A673 (cell line): ENCODE measurements around the gene RASGRP2. TPM values are rescaled to one million over a fixed set of nuclear protein-coding genes. Genes with fewer than 3 reads are reported as not detected.

Experiments used
- BruUV-seq: library from RNA; stranded (reverse); fragments of 400-500 nt; replicated peaks from 2 replicates; lab custom pipeline; 2021; lab: Mats Ljungman, UMichigan
- CTCF ChIA-PET: fragments of 300-600 bp; sonication (Branson Sonifier 250); formaldehyde crosslinking; loops from one replicate; lab custom pipeline; 2022; ENCODE audit warnings: antibody characterized with exemption; lab: Charles Lee
- POLR2A ChIA-PET: fragments of 300-600 bp; sonication (Branson Sonifier 250); formaldehyde crosslinking; loops from one replicate; lab custom pipeline; 2022; ENCODE audit warnings: antibody characterized with exemption; ENCODE audit not compliant: low non-redundant PET; lab: Charles Lee
- DNase-seq: peaks from one replicate; pipeline ENCODE4 v3.0.0-alpha.2; 2015; ENCODE audit warnings: low spot score
- H3K27ac ChIP-seq: fragments of 200-600 bp; sonication (generic); 2 replicates; pipeline ENCODE4 v1.5.1; 2016; ENCODE audit warnings: mixed run types, low read depth, mild to moderate bottlenecking, mixed read lengths, antibody characterized with exemption, low read length; ENCODE audit not compliant: poor library complexity, severe bottlenecking
- H3K27me3 ChIP-seq: fragments of 200-600 bp; sonication (generic); replicated peaks from 2 replicates; pipeline ENCODE4 v1.6.1; 2017; ENCODE audit warnings: mixed run types, low read depth, mild to moderate bottlenecking, mixed read lengths, antibody characterized with exemption, low read length; ENCODE audit not compliant: insufficient read depth, poor library complexity
- H3K36me3 ChIP-seq: fragments of 200-600 bp; sonication (generic); 2 replicates; pipeline ENCODE4 v1.6.1; 2016; ENCODE audit warnings: mixed run types, mild to moderate bottlenecking, mixed read lengths, antibody characterized with exemption, low read length; ENCODE audit not compliant: insufficient read depth, poor library complexity, severe bottlenecking
- H3K4me1 ChIP-seq: fragments of 200-600 bp; sonication (generic); 2 replicates; pipeline ENCODE4 v1.6.1; 2017; ENCODE audit warnings: mixed run types, mild to moderate bottlenecking, mixed read lengths, antibody characterized with exemption, low read length; ENCODE audit not compliant: insufficient read depth, poor library complexity, severe bottlenecking
- H3K4me3 ChIP-seq: fragments of 200-600 bp; sonication (generic); 2 replicates; pipeline ENCODE4 v1.5.1; 2016; ENCODE audit warnings: low read depth, mixed run types, mild to moderate bottlenecking, mixed read lengths, low read length; ENCODE audit not compliant: poor library complexity, severe bottlenecking
- H3K9me3 ChIP-seq: fragments of 200-600 bp; sonication (generic); 2 replicates; pipeline ENCODE4 v1.6.1; 2016; ENCODE audit warnings: mixed run types, low read depth, mild to moderate bottlenecking, mixed read lengths, antibody characterized with exemption, low read length; ENCODE audit not compliant: poor library complexity, severe bottlenecking
- CTCF ChIP-seq: fragments of 300-800, 200-600 bp; sonication (generic); conservative IDR thresholded peaks from 2 replicates; pipeline ENCODE4 v1.5.1; 2017; ENCODE audit warnings: low read depth, mild to moderate bottlenecking, antibody characterized with exemption, low read length, moderate library complexity, mixed read lengths
- EZH2 ChIP-seq: fragments of 200-600 bp; sonication (generic); IDR thresholded peaks from 2 replicates; pipeline ENCODE4 v1.6.1; 2017; ENCODE audit warnings: borderline replicate concordance, low read depth, mild to moderate bottlenecking, mixed read lengths, antibody characterized with exemption, low read length; ENCODE audit not compliant: poor library complexity, severe bottlenecking
- intact Hi-C: fragments of 100-400 bp; cut with micrococcal nuclease; formaldehyde crosslinking; loops from one replicate; pipeline ENCODE4 v1.10.0; 2022; ENCODE audit not compliant: unreplicated experiment
- total RNA-seq: library from RNA; stranded (reverse); gene quantifications from 2 replicates; pipeline ENCODE4 v1.2.3, GENCODE V29; 2021

The RASGRP2 gene
- total RNA-seq, 1 experiment from 2014 or later: 2.0 TPM

DNA sequence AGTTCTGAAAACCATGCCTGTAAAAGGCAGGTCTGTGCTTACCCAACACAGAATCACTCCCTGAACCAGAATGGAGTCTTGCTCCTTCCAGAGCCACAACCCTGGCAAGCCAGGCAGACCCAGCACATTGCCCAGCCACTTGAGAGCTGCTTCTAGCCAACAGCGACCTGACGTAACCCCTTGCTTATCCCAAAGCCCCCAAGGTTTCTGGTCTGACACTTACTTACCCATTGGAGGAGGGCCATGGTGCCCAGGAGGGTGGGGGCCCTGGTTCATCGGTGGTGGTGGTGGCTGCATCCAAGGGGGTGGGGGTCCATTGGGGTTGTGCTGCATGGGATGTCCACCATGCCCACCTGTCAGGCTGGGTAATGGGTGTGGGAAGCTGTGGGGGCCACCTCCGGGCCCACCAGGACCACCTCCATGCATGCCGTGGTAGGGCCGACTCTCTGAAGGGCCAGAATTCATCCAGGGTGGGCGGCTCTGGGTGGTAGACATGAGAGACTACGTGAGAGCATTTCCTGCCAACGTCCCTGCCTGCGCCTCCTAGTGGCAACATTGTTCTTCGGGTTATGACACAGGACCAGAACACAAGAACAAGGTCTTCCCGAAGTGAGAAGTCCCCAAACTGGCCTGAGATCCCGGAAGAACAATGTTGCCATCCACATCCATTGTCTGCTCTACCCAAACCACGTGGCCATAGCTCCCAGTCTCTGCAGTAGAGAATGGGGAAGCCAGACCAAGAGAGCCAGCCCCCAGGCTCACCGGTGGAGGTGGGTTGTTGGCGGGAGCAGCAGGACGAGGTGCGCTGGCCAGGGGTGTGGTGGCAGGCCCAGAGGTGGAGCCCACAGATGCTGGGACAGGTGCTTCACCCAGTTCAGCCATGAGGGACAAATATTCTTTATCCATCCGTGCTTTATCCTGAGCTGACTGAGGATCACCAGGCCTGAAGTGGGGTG, 23.7 kb upstream of the RASGRP2 start:
- H3K27me3 ChIP-seq: no peaks in the 10 kb centered on the region
- CTCF ChIA-PET: interaction anchor here (0.8 kb wide), 1 partner anchor 11 kb away, joined by 3 read pairs; the partner anchor contains the start of gene SF1
- BruUV-seq: no TSS peak
- no peaks in the 10 kb centered on the region for H3K9me3 ChIP-seq
- intact Hi-C loops: no loop called here
- POLR2A ChIA-PET: interaction anchor here (0.7 kb wide), 1 partner anchor 11 kb away, joined by 4 read pairs; the partner anchor contains the start of gene SF1
- H3K36me3 ChIP-seq: peaks cover 97% of the 10 kb centered on the region
- no peak overlapping the region for H3K4me3 ChIP-seq
- peak overlapping the region; percentile 48 for H3K27ac ChIP-seq
- H3K4me1 ChIP-seq: peaks cover 42% of the 10 kb centered on the region
- peak; percentile 91 for DNase-seq
- TF ChIP-seq CTCF (peak; percentile 94), EZH2 (no peak)

- H3K4me1 ChIP-seq: peaks cover 37% of the 10 kb centered on the region
- no peak for DNase-seq
- H3K36me3 ChIP-seq: peaks cover 95% of the 10 kb centered on the region
- no peaks in the 10 kb centered on the region for H3K9me3 ChIP-seq
- TF ChIP-seq CTCF: no peak
- no peak overlapping the region for H3K27ac ChIP-seq
- intact Hi-C loops: no loop called here
- no TSS peak for BruUV-seq
- no peaks in the 10 kb centered on the region for H3K27me3 ChIP-seq
- no peak overlapping the region for H3K4me3 ChIP-seq
- ChIA-PET CTCF (no interaction called here), POLR2A (no interaction called here)
Measured at GRCh38 chr11:64766881-64767280, 22.9 kb upstream of the RASGRP2 start.

- no peak for DNase-seq
- no peak for TF ChIP-seq CTCF
- no peak for TF ChIP-seq EZH2
- POLR2A ChIA-PET: no interaction called here
- Histone ChIP-seq H3K4me1 (peaks cover 37% of the 10 kb centered on the region), H3K27me3 (no peaks in the 10 kb centered on the region), H3K9me3 (no peaks in the 10 kb centered on the region), H3K27ac (no peak overlapping the region), H3K4me3 (no peak overlapping the region), H3K36me3 (peaks cover 87% of the 10 kb centered on the region)
- BruUV-seq: no TSS peak
- intact Hi-C loops: no loop called here
- CTCF ChIA-PET: no interaction called here
Measured at GRCh38 chr11:64765851-64766665, 22.1 kb upstream of the RASGRP2 start.
